Upper lobe of left lung (tissue), 6 donors: ENCODE results near the gene JMJD1C. TPM values are rescaled to one million over a fixed set of nuclear protein-coding genes. Genes with fewer than 3 reads are reported as not detected.

ENCODE experiments used
- ATAC-seq, 2 donors: fragments of 200-7000 bp; cut with Tn5 transposase; one replicate each; pipeline ENCODE4 v1.9.1; 2022; ENCODE audit warnings: mild to moderate bottlenecking in 2 of 2, moderate library complexity in 2 of 2; ENCODE audit not compliant: low FRiP score in 2 of 2
- DNase-seq, 2 donors: peaks; one replicate each; pipeline ENCODE4 v3.0.0-alpha.2; 2019 to 2020
- H3K27ac ChIP-seq, 4 donors: fragments of 200-600 bp; sonication (generic); one replicate each; pipeline ENCODE4 v1.5.1; 2016 to 2019
- H3K27me3 ChIP-seq, 4 donors: fragments of 200-600 bp; sonication (generic); one replicate each; pipeline ENCODE4 v1.5.1; 2017 to 2019
- H3K36me3 ChIP-seq, 4 donors: fragments of 200-600 bp; sonication (generic); one replicate each; pipeline ENCODE4 v1.5.1; 2016 to 2019
- H3K4me1 ChIP-seq, 4 donors: fragments of 200-600 bp; sonication (generic); one replicate each; pipeline ENCODE4 v1.5.1; 2018 to 2019
- H3K4me3 ChIP-seq, 4 donors: fragments of 200-600 bp; sonication (generic); one replicate each; pipeline ENCODE4 v1.5.1; 2017 to 2019; ENCODE audit warnings: mild to moderate bottlenecking in 2 of 4, moderate library complexity in 1 of 4
- H3K9me3 ChIP-seq, 4 donors: fragments of 200-600 bp; sonication (generic); one replicate each; pipeline ENCODE4 v1.5.1; 2018 to 2019
- EP300 ChIP-seq, 4 donors: sonication (generic); formaldehyde crosslinking; IDR thresholded peaks; one replicate each; pipeline ENCODE4 v1.5.1; 2017; ENCODE audit warnings: antibody characterized with exemption in 4 of 4, control low read depth in 2 of 4
- POLR2A ChIP-seq, 4 donors: fragments of 450-650 bp; IDR thresholded peaks; one replicate each; pipeline ENCODE4 v1.5.1; 2016 to 2017; ENCODE audit warnings: antibody characterized with exemption in 4 of 4, mild to moderate bottlenecking in 2 of 4
- POLR2AphosphoS5 ChIP-seq, 2 donors: sonication (generic); formaldehyde crosslinking; IDR thresholded peaks; one replicate each; pipeline ENCODE4 v1.5.1; 2017; ENCODE audit warnings: antibody characterized with exemption in 2 of 2
- WGBS, 2 donors: methylation state at CpG; one replicate each; pipeline ENCODE4 v1.1.5; 2017 to 2018; 5-methylcytosine and 5-hydroxymethylcytosine counted together
- total RNA-seq, 6 donors: library from RNA; depleted of rRNA in 4 of 6; stranded (reverse); fragments of >200 nt in 4 of 6; gene quantifications; one replicate each; pipeline versions ENCODE4 v1.1.0 to v1.2.1, GENCODE V29; 2016 to 2021
- TF ChIP-seq, protein P1 (sequence below), 6 experiments: fragments of 450-650 bp in 4 of 6; fragments of 200-600 bp in 2 of 6; sonication (generic) in 2 of 6; IDR thresholded peaks; one replicate each; pipeline ENCODE4 v1.5.1; 2016 to 2019; ENCODE audit warnings: antibody characterized with exemption in 6 of 6
- donor health status: DM: no; HTN: no; CAD: no; lungs with moderate emphysema.
- donor health status: DM: no; HTN: yes; CAD: no; lungs with severe emphysema.

The JMJD1C gene
- total RNA-seq, 6 donors from 2014 or later = 80.2 to 130 (median 94.2) TPM

DNA sequence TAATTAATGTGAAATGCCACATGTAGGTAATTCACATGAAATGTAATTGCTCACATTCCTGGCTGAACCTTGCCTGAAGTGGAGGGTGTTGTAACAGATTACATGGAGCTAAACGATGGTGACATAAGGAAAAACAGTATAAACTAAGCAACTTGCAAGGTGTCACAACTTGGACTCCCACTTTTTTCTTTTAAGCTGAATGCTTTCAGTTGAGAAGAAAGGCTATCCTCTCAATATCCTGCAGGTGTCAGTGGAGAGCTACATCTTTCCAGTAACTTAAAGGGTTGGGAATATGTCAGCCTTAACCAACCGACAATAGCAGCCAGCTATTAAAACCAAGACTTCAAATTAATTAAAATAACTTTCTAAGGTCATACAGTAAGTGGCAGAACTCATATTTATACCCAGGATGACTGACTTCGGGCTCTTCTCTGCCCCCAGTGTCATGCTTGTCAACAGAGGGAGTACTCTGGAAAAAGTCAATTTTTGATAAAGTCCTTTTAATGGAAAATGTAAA is 299.0 kb downstream of the JMJD1C start:
- Histone ChIP-seq H3K9me3 (no peaks in the 10 kb centered on the region), H3K4me3 (no peak overlapping the region), H3K27ac (no peak overlapping the region), H3K27me3 (no peaks in the 10 kb centered on the region), H3K36me3 (peaks cover 3 to 45% (median 10%) of the 10 kb centered on the region in 4 donors), H3K4me1 (peaks cover 0 to 5% (median 4%) of the 10 kb centered on the region in 4 donors)
- 12 to 18% methylated on average over 3 of the region's 3 CpGs for WGBS, 2 donors
- TF ChIP-seq EP300 (IDR thresholded peaks at IDR 0.05) (no peak), POLR2A (IDR thresholded peaks at IDR 0.05) (no peak), POLR2AphosphoS5 (IDR thresholded peaks at IDR 0.05) (no peak)
- TF ChIP-seq, protein P1, sequence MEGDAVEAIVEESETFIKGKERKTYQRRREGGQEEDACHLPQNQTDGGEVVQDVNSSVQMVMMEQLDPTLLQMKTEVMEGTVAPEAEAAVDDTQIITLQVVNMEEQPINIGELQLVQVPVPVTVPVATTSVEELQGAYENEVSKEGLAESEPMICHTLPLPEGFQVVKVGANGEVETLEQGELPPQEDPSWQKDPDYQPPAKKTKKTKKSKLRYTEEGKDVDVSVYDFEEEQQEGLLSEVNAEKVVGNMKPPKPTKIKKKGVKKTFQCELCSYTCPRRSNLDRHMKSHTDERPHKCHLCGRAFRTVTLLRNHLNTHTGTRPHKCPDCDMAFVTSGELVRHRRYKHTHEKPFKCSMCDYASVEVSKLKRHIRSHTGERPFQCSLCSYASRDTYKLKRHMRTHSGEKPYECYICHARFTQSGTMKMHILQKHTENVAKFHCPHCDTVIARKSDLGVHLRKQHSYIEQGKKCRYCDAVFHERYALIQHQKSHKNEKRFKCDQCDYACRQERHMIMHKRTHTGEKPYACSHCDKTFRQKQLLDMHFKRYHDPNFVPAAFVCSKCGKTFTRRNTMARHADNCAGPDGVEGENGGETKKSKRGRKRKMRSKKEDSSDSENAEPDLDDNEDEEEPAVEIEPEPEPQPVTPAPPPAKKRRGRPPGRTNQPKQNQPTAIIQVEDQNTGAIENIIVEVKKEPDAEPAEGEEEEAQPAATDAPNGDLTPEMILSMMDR (IDR thresholded peaks at IDR 0.05) = peak; percentile 71 to 85 (median 82)
- ATAC-seq (peak; percentile 63 to 85), DNase-seq (no peak)

GRCh38 chr10:63165249-63165648 is 300.5 kb downstream of the JMJD1C start:
- Histone ChIP-seq H3K27me3 (no peaks in the 10 kb centered on the region), H3K4me3 (no peak overlapping the region), H3K36me3 (peaks cover 3 to 39% (median 9%) of the 10 kb centered on the region in 4 donors), H3K9me3 (no peaks in the 10 kb centered on the region), H3K27ac (no peak overlapping the region), H3K4me1 (peaks cover 0 to 5% (median 4%) of the 10 kb centered on the region in 4 donors)
- DNase-seq (no peak), ATAC-seq (no peak)
- TF ChIP-seq POLR2A (IDR thresholded peaks at IDR 0.05) (no peak), POLR2AphosphoS5 (IDR thresholded peaks at IDR 0.05) (no peak), EP300 (IDR thresholded peaks at IDR 0.05) (no peak)
- TF ChIP-seq, protein P1 (IDR thresholded peaks at IDR 0.05) = no peak
- WGBS, 2 donors = 94 to 97% methylated on average over 7 of the region's 7 CpGs

DNA sequence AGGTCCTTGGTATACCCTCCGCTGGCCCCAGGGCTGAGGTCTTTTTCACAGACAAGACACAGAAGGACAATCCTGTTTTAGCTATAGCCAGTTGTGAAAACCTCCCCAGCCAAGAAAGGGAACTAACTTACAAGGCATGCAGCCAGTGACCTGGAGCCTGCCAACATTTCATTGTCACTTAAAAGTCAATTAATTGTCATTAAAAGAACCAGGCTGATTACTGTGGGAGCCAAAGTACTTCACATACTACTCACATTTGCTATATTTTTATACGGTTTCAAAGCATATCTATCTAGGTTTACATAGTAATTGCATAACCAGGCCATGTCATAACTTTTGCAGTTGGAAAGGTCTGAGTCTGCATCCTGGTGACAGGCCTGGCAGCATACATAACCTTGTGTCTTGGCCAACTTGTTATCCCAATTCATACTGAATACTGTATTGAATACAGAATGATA is 301.6 kb downstream of the JMJD1C start:
- no peaks in the 10 kb centered on the region for H3K9me3 ChIP-seq
- DNase-seq (no peak), ATAC-seq (peak in 1 of 2 donors; percentile 46)
- TF ChIP-seq POLR2A (IDR thresholded peaks at IDR 0.05) (no peak), EP300 (IDR thresholded peaks at IDR 0.05) (no peak)
- H3K27me3 ChIP-seq = no peaks in the 10 kb centered on the region
- H3K36me3 ChIP-seq = peaks cover 3 to 29% (median 7%) of the 10 kb centered on the region in 4 donors
- H3K4me3 ChIP-seq = no peak overlapping the region
- H3K4me1 ChIP-seq = peaks cover 0 to 5% (median 3%) of the 10 kb centered on the region in 4 donors
- 63 to 72% methylated on average over 2 of the region's 2 CpGs for WGBS, 2 donors
- no peak overlapping the region for H3K27ac ChIP-seq

DNA sequence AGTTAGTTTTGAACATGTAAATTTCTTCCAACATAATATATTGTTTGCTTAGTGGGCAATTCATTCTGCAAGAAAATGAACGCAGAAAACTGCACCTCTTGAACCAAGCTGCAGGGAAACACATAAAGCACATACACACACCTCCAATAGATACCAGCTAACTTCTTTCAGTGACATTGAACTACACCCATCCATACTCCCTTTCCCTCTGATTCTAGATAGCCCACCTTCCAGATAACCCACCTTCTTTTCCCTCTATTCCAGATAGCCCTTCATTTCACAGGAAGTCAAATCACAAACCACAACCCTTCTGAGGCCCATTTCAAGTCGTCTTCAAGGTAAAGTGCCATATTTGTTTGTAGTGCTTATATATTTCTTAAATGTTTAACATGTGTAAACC is 304.2 kb downstream of the JMJD1C start:
- Histone ChIP-seq H3K36me3 (peaks cover 0 to 13% (median 7%) of the 10 kb centered on the region in 4 donors), H3K4me3 (no peak overlapping the region), H3K27me3 (no peaks in the 10 kb centered on the region), H3K9me3 (no peaks in the 10 kb centered on the region), H3K4me1 (peaks cover 0 to 5% (median 2%) of the 10 kb centered on the region in 4 donors), H3K27ac (no peak overlapping the region)
- no peak for TF ChIP-seq POLR2AphosphoS5 (IDR thresholded peaks at IDR 0.05)
- TF ChIP-seq, protein P1 (IDR thresholded peaks at IDR 0.05) = no peak
- TF ChIP-seq POLR2A (IDR thresholded peaks at IDR 0.05) = no peak
- no peak for TF ChIP-seq EP300 (IDR thresholded peaks at IDR 0.05)
- no peak for ATAC-seq
- DNase-seq = no peak
- WGBS, 2 donors = 38 to 47% methylated on average over 2 of the region's 2 CpGs

- TF ChIP-seq EP300 (IDR thresholded peaks at IDR 0.05) (no peak), POLR2AphosphoS5 (IDR thresholded peaks at IDR 0.05) (no peak)
- TF ChIP-seq, protein P1 (IDR thresholded peaks at IDR 0.05) = peak; percentile 56 to 76 (median 70)
- Histone ChIP-seq H3K4me3 (no peak overlapping the region), H3K4me1 (peaks cover 0 to 5% (median 0%) of the 10 kb centered on the region in 4 donors), H3K27me3 (no peaks in the 10 kb centered on the region), H3K27ac (no peak overlapping the region), H3K36me3 (peaks cover 0 to 23% (median 11%) of the 10 kb centered on the region in 4 donors), H3K9me3 (no peaks in the 10 kb centered on the region)
- ATAC-seq (peak; percentile 79 to 89), DNase-seq (no peak)
- 74 to 77% methylated on average over 3 of the region's 3 CpGs for WGBS, 2 donors
Observed at GRCh38 chr10:63157845-63158624, 307.7 kb downstream of the JMJD1C start.
